A549 treated with CORT108297 at 1 μM for 4 hours (cell line): ENCODE data around the gene PNPLA7. TPM values are rescaled to one million over a fixed set of nuclear protein-coding genes. Genes with fewer than 3 reads are reported as not detected.

Source experiments
- total RNA-seq: library from RNA; stranded (reverse); fragments of 200-300 nt; extraction: Qiagen RNA extraction; gene quantifications from 5 replicates; pipeline ENCODE4 v1.2.3, GENCODE V29; 2022

The PNPLA7 gene
- 0.37 to 1.1 TPM (median 0.76 TPM) in 5 replicates for total RNA-seq

GRCh38 chr9:137550231-137550621, at the start of gene PNPLA7:
TSS of gene PNPLA7 (minus strand) at chr9:137550402. CDS start at chr9:137550197, 205 bp downstream.

GRCh38 chr9:137590469-137591383, 40.5 kb upstream of the PNPLA7 start, which contains the start of gene ZMYND19:
TSS of gene ZMYND19 (minus strand) at chr9:137590512. CDS start at chr9:137590263, 249 bp downstream.

GRCh38 chr9:137578518-137579258, 28.5 kb upstream of the PNPLA7 start, which contains the start of gene DPH7:
TSS of gene DPH7 (minus strand) at chr9:137578925. CDS start at chr9:137578777, 148 bp downstream.

GRCh38 chr9:137551264-137552021, 1.2 kb upstream of the PNPLA7 start, which contains the start of gene MRPL41:
TSS of gene MRPL41 (plus strand) at chr9:137551879. CDS start at chr9:137552082, 203 bp downstream.

GRCh38 chr9:137459152-137459600, 91.0 kb downstream of the PNPLA7 start, which contains the start of gene NSMF:
TSS of gene NSMF (minus strand) at chr9:137459334. CDS start at chr9:137459102, 232 bp downstream.

GRCh38 chr9:137441289-137441934, 108.8 kb downstream of the PNPLA7 start, which contains the start of gene ENTPD8:
TSS of gene ENTPD8 (minus strand) at chr9:137441357. CDS start at chr9:137438285, 3,072 bp downstream.

GRCh38 chr9:137422604-137423513, 127.3 kb downstream of the PNPLA7 start, which contains the start of the genes EXD3 and NOXA1:
TSS of gene EXD3 (minus strand) at chr9:137423162. CDS start at chr9:137395357, 27,805 bp downstream.
TSS of gene NOXA1 (plus strand) at chr9:137423393. CDS start at chr9:137423530, 137 bp downstream.

Other genes starting within 250 kb of the PNPLA7 start
- gene NRARP, start 248.1 kb downstream of the PNPLA7 start, total RNA-seq, result 2.8 to 7.8 TPM (median 4.8 TPM) in 5 replicates
- gene EXD3, start 127.2 kb downstream of the PNPLA7 start, total RNA-seq, result 4.9 to 7.8 TPM (median 7.0 TPM) in 5 replicates
- gene NOXA1, start 127.0 kb downstream of the PNPLA7 start, total RNA-seq, result 0.78 to 2.3 TPM (median 2.0 TPM) in 5 replicates
- gene ENTPD8, start 109.0 kb downstream of the PNPLA7 start, total RNA-seq, result 0.21 to 0.27 TPM (median 0.24 TPM) in 5 replicates
- 30.7 to 47.3 TPM (median 43.7 TPM) in 5 replicates for gene NSMF, start 91.1 kb downstream of the PNPLA7 start, total RNA-seq
- gene MRPL41, start 1.5 kb upstream of the PNPLA7 start, total RNA-seq, result 45.9 to 97.5 TPM (median 93.9 TPM) in 5 replicates
- 24.0 to 31.8 TPM (median 29.8 TPM) in 5 replicates for gene DPH7, start 28.5 kb upstream of the PNPLA7 start, total RNA-seq
- 39.2 to 57.2 TPM (median 54.5 TPM) in 5 replicates for gene ZMYND19, start 40.1 kb upstream of the PNPLA7 start, total RNA-seq
- 22.7 to 40.3 TPM (median 37.1 TPM) in 5 replicates for gene ARRDC1, start 55.3 kb upstream of the PNPLA7 start, total RNA-seq
- gene EHMT1, start 68.6 kb upstream of the PNPLA7 start, total RNA-seq, result 36.1 to 43.1 TPM (median 42.8 TPM) in 5 replicates